GM20000 (cell line): ENCODE results near the gene L3MBTL3.

ENCODE experiments used
- DNase-seq: peaks from one replicate; pipeline ENCODE4 v3.0.0; 2012; ENCODE audit warnings: low spot score
- TF ChIP-seq, protein P1 (sequence below): IDR thresholded peaks from 2 replicates; pipeline ENCODE4 v1.5.1; 2012; ENCODE audit warnings: mild to moderate bottlenecking, control low read depth; ENCODE audit errors: extremely low read depth, missing control alignments

Gene L3MBTL3

DNA sequence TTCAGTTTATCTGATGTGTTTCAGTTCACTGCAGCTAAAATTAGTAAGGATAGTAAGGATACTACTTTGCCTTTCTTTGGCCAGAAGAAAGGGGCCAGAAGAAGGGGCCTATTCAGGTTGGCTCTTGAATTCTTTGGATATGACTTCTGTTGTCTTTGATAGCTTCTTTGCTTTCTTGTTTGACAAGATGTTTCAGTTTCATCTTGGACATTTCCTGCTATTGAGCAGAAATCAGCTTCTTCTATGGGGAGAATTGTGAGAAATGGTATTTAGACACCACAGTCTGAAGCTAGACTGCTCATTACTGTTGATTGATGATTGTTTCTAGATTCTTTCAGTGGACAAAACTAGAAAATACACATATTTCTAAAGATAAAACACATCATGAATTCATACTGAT, 23.2 kb downstream of the L3MBTL3 start:
- TF ChIP-seq, protein P1, sequence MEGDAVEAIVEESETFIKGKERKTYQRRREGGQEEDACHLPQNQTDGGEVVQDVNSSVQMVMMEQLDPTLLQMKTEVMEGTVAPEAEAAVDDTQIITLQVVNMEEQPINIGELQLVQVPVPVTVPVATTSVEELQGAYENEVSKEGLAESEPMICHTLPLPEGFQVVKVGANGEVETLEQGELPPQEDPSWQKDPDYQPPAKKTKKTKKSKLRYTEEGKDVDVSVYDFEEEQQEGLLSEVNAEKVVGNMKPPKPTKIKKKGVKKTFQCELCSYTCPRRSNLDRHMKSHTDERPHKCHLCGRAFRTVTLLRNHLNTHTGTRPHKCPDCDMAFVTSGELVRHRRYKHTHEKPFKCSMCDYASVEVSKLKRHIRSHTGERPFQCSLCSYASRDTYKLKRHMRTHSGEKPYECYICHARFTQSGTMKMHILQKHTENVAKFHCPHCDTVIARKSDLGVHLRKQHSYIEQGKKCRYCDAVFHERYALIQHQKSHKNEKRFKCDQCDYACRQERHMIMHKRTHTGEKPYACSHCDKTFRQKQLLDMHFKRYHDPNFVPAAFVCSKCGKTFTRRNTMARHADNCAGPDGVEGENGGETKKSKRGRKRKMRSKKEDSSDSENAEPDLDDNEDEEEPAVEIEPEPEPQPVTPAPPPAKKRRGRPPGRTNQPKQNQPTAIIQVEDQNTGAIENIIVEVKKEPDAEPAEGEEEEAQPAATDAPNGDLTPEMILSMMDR: no peak
- DNase-seq: peak; percentile 12

DNA sequence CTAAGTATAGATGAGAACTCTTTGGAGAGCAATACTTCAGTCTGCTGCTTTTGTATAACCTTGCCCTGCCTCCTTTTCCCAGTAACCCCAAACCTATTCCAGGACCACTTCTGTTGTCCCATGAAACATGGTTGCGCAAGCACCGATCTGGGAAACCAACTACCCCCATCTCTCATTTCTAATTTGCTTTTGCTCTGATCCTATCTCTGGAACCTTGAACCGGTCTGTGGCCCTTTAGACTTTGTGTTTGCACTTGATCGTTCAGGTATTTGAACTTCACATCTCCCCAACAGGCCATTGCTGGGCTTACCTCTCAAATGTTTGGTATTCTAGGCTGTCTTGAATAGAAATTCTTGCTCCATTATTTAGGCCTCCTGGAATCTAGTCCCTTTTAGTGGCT, 25.0 kb downstream of the L3MBTL3 start:
- no peak for DNase-seq
- TF ChIP-seq, protein P1: no peak

DNA sequence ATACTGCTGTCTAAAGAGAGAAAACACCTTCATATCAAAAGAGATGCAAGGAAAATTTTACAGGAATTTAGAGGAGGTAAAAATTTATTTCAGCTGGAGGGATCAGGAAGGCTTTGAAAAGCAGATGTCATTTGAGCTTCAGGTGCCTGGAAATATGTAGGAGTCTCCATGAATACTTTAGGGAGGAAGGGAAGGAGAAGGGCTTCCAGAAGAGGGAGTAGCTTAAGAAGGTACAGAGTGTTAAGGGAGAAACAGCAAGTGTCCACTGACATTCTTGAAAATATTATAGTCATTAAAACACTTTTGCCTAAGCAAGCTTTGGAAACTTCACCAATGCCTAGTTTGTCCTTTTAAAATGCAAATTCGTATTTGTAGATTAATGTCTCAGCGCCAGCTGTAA, 27.2 kb downstream of the L3MBTL3 start:
- DNase-seq: no peak
- TF ChIP-seq, protein P1: no peak

DNA sequence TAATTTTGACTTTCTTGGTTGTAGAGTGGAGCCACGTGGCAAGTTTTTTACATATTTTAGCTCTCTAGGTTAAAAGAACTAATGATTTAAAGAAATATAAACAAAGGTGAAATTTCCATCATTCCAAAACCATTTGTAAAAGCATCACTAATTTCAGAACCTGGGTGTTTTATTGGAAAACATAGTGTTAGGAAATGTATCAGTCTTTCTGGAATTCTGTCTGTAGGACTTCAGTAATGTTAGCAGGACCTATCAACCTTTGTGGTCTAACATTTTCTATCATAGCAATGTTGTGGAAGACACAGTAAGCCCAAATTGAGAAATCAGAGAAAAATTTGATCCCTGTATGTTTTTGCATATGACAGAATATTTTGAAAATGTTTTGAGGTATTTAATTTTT, 28.3 kb downstream of the L3MBTL3 start:
- TF ChIP-seq, protein P1: no peak
- no peak for DNase-seq

DNA sequence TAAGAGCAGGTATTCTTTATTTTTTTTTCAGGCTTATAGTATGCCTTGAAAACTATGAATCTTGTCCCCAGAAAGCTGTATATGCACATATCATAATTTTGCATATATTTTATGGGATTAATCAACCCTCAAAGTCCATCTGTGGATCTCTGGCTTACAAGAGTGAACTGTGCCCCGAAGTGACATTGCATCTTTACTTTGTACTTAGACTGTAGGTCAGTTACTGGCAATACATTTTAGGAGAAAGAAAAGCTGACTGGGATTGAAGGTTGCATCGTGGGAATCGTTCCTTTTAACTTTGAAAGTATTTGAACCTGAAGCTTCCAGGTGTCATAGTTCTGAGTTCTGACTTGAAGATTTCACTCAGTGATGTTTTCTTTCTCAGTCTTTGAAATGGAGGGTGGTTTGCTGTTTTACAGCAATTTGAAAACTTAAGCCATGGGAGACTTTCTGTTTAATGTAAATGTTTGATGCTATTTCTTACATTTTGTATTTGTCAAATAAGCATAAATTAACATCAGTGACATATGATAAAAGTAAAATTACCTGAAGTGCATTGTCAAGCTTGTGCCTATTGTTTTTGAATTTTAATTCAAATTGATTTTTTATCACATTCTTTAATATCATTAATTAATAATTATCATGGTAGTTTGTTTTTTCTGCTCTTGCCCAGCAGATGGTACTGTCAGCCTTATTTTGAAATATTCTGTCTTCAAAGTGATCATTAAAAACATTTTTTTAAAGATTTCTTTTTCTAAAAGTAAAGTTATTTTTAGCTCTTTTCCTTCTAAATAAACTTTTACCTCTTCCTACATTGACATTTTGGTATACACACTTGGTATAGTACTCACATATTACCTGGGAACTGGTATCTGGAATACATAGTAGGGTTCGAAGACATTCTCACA, 29.0 kb downstream of the L3MBTL3 start:
- TF ChIP-seq, protein P1: no peak
- no peak for DNase-seq

DNA sequence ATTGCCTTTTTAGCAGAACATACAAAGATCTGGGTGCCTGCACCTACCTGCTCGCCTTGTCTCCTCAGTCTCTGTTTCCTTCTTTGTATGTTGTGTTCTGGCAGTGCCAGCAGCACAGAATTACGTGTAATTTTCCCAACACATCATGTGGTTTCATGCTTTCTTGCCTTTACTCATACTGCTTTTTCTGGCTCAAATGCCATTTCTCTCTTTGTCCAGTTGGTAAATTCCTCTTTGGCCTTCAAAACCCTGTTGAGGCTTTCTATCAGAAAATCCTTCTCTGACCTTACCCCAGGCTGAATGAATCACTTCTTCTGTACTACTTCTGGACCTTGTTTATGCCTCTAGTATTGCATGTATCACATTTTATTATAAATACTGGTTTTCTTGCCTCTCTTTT, 31.8 kb downstream of the L3MBTL3 start:
- TF ChIP-seq, protein P1: no peak
- DNase-seq: no peak

DNA sequence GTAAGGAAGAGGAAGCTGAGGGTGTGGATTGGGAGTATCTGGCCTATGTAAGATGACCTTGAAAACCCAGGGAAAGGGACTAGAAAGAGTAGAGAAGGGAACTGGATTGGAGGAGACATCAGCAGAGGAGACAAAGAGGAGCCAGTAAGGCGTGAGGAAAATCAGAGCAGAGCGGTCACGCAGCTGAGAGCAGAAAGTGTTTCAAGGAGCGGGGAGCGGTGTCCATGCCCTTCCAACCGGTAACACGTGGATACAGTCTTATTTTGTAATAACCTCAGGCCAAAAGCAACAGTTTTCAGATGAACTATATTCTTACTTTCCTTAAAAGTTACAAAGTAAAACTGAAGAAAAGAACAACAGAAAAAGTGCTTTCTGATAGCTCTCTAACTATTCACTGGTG, 36.3 kb downstream of the L3MBTL3 start:
- TF ChIP-seq, protein P1: no peak
- DNase-seq: no peak
